GM21515 (cell line): ENCODE measurements around the gene CD3G.
"Not testable (repeated sequence)": the region's sequence is repeated elsewhere in the genome, so short reads cannot be mapped to it uniquely, and the experiment has no call there.

Experiments used
- ATAC-seq: cut with Tn5 transposase; IDR thresholded peaks from one replicate; pipeline ENCODE4 v1.9.1; 2021; ENCODE audit not compliant: unreplicated experiment

The CD3G gene

DNA sequence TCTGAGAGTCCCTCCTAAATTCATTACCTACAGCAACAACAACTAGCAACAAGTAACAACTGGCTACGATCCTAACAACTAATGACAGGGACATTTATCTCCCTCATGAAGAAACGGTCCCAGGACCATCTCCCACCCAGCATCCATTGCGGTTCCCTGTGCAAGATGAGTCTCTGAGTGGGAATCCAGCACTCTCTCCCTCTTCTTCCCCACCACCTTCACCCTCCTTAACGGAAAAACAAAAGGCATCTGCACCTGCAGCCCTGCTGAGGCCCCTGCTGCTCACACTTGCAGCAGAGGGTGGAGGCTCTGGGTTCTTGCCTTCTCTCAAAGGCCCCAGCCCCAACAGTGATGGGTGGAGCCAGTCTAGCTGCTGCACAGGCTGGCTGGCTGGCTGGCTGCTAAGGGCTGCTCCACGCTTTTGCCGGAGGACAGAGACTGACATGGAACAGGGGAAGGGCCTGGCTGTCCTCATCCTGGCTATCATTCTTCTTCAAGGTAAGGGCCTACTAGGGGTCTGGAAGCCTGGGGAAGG is at the start of gene CD3G:
Gene CD3G (plus strand): TSS at position 364 of the 535 bp plus-strand sequence. CDS start 80 bp downstream, at position 444.
- no peak for ATAC-seq

DNA sequence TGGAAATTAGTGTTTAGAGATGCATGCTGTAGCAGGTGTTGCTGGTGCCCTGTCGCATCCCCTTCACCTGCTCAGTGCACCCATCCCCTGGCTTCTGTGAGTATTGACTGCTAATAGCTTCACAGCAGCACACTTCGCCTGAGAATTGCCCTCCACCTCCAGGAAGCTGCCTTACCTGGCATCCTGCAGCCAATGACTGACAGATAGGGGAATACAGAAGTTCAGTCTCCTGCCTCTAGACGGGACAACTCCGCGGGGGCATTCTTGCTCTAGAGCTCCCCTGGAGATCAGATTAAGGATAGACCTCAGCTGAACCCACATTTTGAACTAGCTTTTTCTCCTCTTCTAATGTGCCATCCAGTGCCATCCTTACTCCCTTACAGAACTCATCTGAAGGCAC is 48.9 kb upstream of the CD3G start:
- ATAC-seq, result no peak

DNA sequence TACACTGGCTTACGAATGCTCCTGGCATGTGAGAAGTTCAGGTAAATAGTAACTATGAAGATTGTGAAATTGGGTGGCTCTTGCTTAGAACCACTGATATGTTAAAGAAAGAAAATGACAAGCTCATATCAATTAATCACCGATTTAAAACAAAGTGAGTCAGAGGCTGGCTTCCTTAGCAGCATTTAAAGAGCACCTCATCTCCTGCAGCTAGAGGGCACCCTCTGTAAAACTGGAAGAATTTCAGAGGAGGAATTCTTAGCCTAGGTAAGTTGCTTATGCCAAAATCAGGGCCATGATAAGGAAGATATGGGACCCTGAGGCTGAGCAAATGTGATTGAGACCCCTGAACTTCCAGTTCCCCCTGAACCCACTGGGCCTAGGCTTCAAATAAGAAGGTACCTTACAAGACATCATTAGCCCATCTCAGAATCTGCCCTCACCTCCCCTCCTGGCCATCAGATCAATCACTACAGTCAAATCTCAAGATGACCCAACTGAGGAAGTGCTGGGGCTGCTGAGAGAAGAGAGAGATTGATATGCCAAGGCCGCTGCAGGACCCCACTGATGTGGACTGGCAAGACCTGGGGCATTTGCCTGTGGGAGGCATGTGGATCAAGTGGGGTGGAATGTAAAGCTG is 48.2 kb upstream of the CD3G start:
- ATAC-seq, result no peak

DNA sequence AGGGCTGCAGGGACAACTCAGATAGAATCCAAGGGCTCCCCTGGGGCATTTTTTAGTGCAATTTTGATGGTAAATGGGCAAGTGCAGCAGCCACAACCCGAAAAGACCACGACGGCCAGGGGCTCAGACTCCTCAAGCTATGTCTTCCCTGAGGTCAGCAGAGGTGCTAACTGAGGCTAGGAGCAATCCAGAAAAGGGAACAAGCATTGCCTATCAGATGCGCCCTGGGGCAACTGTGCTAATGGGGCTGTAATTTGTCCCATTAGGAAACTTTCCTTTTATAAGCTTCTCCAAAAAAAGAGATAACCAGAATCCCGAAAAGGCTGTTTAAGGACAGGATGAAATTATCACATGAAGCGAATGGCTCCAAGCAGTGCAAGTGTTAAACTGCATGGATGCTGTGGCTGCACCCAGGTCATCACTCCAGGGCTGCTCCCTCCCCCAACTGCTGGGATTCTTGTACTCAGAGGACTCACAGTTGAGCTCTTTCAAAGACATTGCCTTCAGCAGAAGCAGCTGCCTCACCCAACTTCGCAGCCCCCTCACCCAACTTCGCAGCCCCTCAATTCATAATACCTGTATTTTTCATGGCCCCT is 42.4 kb upstream of the CD3G start:
- ATAC-seq, result no peak

DNA sequence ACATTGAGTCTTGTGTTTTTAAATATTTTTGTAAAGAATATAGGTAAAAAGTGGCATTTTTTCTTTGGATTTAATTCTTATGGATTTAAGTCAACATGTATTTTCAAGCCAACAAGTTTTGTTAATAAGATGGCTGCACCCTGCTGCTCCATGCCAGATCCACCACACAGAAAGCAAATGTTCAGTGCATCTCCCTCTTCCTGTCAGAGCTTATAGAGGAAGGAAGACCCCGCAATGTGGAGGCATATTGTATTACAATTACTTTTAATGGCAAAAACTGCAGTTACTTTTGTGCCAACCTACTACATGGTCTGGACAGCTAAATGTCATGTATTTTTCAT is 39.9 kb upstream of the CD3G start:
- ATAC-seq, result no peak

DNA sequence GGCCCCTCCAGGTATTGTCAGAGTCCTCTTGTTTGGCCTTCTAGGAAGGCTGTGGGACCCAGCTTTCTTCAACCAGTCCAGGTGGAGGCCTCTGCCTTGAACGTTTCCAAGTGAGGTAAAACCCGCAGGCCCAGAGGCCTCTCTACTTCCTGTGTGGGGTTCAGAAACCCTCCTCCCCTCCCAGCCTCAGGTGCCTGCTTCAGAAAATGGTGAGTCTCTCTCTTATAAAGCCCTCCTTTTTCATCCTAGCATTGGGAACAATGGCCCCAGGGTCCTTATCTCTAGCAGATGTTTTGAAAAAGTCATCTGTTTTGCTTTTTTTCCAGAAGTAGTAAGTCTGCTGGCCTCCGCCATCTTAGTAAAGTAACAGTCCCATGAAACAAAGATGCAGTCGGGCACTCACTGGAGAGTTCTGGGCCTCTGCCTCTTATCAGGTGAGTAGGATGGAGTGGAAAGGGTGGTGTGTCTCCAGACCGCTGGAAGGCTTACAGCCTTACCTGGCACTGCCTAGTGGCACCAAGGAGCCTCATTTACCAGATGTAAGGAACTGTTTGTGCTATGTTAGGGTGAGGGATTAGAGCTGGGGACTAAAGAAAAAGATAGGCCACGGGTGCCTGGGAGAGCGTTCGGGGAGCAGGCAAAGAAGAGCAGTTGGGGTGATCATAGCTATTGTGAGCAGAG is 39.4 kb upstream of the CD3G start, which contains the start of gene CD3E:
Gene CD3E (plus strand): TSS at position 163 of the 681 bp plus-strand sequence. CDS start 223 bp downstream, at position 386.
- ATAC-seq, result no peak

DNA sequence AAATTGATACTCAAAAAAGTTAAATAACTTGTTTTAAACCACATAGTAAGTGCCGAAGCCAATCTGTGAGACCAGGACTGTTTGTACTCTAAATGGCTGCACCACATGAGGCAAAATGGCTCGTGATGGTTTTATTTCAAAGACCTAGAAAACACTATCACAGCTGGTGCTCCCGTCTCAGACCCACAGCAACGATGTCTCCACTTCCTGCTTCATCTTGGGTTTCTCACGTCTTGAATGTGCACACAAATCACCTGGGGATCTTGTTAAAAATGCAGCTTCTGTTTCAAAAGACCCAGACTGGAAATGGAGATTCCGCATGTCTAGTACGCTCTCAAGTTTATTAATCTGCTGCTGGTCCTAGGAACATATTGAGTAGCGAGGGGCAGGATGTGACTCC is 38.4 kb upstream of the CD3G start:
- ATAC-seq, result no peak

DNA sequence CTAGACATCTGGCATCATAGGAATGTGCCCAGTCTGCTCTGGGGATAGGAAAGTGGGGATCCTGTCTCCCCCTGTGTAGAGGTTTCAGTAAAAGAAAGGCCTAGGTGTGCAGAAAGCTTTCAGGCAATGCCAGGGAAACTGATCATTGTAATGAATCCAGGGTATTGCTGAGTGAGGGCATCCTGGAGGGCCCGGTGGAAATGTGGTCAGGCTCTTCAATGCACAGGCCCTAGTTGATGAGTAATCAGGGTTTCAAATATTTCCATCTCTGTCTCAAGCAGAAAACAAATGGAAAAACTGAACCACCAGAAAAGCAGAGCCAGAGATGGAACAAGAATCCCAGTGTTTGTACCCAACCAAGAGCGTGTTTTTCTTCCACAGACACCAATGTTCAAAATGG is 37.6 kb upstream of the CD3G start:
- ATAC-seq, result no peak

DNA sequence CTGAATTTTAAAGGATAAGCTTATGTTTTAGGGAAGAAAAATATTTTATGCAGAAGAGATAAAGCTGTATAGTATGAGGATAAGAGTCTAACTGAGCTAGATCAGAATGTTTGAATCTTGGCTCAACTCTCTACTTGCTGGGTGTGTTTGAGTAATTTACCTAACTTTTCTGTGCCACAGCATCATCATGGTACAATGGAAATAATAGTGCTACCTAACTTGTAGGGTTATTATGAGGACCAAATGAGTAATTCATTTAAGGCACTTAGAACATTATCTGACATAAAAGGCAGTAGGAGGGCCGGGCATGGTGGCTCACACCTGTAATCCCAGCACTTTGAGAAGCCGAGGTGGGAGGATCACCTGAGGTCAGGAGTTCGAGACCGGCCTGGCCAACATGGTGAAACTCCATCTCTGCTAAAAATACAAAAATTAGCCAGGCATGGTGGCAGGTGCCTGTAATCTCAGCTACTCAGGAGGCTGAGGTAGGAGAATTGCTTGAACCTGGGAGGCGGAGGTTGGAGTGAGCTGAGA is 35.1 kb upstream of the CD3G start:
- ATAC-seq, result not testable (repeated sequence)

DNA sequence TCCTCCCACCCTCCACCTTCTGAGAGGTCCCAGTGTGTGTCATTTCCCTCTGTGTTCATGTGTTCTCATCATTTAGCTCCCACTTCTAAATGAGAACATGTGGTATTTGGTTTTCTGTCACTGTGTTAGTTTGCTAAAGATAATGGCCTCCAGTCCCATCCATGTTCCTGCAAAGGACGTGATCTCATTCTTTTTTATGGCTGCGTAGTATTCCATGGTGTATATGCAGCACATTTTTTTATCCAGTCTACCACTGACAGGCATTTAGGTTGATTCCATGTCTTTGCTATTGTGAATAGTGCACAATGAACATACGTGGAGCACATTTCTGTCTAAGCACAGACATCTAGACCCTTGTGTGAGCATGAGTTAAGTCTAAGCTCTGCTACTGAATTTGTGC is 33.9 kb upstream of the CD3G start:
- ATAC-seq, result no peak

DNA sequence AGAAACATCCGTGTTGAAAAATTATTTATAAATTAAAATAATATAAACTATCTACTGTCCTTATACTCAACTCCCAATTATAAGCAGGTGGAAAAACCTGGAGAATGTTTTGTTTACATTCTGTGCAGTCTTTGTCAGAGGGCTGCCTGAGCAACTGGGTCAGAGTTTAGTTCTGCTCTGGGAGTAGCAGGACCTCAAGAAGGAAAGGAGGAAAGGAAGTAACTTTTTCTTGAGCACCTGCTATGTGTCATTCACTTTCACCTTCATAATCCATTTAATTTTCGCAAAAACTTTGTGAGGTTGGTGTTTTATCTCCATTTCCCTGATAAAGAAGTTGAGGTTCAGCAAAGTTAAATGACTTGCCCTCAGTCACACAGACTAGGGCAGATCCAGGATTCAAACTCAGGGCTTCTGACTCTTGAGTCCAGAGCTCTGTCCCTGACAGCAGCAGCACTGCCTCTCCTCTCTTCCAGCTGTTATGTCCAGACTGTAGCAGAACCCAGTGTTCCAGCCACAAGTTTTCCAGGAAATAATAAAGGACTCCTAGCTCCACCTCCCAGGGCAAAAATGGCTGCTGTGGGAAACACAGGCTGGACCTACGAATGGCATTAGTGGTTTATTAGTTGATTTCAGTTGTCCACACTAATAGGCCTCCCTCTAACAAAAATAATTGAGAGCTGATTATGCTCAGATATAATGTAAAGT is 33.2 kb upstream of the CD3G start:
- ATAC-seq, result no peak

DNA sequence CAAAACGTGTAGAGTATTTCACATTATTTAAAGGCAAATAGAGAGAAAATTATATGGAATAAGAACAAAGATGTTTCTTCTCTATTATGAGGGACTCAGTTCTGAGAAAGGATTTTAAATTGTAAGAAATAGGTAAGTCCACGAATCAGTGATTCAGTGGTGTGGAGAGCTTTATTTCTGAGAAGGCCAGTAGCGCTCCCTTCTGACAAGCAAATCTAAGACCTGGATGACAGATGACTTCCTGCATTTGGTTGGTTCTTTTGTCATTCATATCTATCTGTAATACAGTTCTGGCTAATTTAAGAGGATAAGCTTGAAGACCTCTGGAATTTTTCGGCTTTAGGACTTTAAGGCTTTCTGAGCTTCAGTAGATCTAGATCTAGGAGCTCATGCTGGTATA is 32.6 kb upstream of the CD3G start:
- ATAC-seq, result no peak

DNA sequence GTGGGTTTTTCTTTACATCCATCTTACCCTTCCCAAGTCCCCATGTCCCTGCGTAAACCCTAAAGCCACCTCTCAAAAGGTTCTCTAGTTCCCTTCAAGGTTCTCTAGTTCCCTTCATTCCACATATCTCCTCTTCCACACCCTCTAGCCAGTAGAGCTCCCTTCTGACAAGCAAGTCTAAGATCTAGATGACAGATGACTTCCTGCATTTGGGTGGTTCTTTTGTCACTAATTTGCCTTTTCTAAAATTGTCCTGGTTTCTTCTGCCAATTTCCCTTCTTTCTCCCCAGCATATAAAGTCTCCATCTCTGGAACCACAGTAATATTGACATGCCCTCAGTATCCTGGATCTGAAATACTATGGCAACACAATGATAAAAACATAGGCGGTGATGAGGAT is 31.8 kb upstream of the CD3G start:
- ATAC-seq, result no peak

DNA sequence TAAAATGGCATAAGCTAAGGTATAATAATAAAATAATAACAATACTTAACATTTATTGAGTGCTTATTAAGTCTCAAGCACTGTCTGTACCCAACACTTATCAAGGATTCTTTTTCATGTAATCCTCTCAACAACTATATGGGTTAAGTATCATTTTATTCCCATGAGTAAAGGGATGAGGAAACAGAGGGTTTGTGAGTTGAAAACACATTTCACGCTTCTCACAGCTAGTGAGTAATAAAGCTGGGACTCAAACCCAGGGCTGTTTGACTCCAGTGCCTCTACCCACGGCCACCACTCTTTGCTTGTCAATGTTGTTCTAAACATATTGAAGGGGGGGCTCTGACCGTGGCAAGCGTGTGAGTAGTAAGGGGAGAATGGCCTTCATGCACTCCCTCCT is 30.9 kb upstream of the CD3G start:
- ATAC-seq, result no peak

DNA sequence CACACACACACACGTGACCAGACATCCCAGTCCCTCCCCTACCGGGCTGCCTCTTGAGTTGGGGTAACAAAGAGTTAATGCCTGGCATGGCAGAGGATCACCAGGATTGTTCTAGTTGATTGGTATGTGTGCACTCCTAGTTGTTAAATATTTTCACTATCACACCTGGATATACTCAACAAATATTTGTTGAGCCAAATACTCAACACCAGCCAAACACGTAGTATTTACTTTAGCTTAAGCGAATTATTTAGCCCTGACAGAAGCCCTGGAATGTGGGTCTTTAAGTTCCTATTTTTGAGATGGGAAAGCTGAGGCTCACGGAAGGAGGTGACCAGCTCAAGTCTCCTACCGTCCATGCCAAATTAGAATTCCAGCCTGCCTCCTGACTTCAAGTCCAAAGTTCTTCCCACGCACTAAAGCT is 29.1 kb upstream of the CD3G start:
- ATAC-seq, result no peak

DNA sequence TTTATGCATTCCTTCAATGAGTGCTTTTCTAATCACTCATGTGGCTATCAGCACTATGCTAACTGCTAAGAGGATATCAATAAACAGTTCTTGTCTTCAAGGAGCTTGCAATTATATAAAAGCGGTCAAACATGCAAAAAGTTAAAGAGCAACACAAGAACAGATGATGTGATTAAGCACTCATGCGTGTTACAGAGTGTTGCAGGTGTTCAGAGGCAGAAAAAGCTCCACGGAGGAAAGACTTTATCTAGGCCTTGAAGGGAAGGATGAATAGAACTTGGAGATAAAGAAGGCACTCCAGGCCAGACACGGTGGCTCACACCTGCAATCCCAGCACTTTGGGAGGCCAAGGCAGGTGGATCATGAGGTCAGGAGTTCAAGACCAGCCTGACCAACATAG is 26.0 kb upstream of the CD3G start:
- no peak for ATAC-seq

DNA sequence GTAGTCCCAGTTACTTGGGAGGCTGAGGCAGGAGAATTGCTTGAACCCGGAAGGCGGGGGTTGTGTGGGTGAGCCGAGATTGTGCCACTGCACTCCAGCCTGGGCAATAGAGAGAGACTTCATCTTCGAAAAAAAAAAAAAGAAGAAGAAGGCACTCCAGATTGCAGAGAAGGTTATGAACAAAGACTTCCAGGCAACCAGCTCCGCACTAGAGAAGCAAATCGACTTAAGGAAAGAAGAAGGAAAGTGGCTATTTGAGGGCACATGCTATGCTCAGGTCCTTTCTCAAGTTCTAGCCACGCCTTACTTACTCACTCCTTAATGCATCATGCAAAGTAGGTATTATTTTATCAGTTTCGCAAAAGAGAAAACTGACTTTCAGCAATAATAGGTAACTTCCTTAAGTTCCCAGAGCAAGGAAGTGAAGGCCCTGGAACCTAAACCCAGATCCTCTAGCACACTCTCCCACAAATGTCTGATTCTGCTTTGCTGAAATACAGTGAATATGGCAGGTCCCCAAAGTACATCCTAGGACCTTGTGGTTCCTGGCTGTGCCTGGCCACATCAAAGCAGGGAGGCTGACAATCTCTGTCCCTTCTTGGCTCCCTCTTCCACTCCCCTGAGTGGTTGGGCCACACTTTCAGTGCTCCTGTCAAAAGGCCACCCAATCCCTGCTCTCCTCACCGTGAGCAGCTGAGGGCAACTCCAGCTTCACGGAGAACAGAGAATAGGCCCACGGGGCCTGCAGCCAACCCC is 25.4 kb upstream of the CD3G start:
- no peak for ATAC-seq

DNA sequence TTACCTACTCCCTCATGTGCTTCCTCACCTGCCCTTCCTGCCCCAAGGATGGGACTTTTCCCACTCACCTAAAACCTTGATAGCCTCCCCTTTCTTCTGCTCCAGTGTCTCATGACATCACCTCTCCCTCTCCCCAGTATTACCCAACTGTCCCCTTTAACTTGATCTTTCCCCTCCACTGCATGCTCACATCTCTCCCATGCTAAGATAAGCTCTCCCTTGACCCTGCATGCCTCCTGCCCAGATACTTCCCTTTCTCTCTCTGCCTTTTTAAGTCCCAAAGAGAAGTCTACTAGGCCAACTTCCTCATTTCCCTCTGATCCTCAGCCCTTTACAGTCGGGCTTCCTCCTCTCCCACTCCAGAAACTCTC is 24.8 kb upstream of the CD3G start:
- ATAC-seq, result no peak

DNA sequence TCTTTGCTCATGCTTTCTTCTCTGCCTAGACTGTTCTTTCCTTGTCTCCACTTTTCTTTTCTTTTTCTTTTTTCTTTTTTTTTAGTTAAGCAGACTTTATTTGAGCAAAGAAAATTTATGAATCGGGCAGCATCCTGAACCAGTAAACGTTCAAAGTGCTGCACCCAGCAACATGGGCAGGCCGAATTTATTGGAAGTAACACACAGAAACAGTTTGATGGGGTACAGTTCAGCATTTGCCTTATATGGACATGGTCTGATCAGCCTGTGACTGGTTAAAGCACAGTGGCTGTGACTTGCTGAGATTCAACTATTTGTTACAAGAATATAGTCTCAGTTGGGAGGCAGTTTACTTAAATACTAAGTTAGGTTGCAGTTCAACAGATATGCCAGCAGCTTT is 23.6 kb upstream of the CD3G start:
- ATAC-seq, result no peak

DNA sequence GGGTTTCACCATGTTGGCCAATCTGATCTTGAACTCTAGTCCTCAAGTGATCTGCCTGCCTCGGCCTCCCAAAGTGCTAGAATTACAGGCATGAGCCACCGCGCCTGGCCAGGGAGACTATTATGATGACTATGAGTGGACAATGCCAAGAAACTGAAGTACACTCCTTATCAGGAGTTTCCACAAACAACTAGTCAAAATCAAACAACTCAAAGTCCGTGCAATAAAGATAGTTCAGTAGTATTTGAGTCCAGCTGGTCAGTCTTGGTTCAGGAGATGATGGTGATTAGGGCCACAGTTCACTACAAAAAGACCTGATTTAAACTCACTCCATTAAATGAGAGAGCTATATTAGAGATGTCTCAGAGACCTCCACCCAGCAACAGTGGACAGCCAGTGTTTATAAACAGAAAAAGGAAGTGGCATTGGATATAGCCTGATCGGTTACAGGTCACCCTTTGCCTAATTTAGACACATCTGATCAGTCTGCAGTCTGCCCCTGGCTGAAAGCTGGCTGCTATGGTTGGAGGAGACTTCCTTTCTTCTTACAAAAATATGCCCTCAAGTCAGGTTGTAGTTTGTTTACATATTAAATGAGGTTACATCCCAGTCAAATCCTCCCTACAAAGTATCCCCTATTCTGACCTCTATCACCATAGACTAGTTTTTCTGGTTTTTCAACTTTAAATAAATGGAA is 22.6 kb upstream of the CD3G start:
- no peak for ATAC-seq
